HFFc6 (cell line): ENCODE data around the gene CKAP2. TPM values are rescaled to one million over a fixed set of nuclear protein-coding genes. Genes with fewer than 3 reads are reported as not detected.
"Not testable (repeated sequence)": the region's sequence is repeated elsewhere in the genome, so short reads cannot be mapped to it uniquely, and the experiment has no call there.

Experiments used
- DNase-seq: peaks from one replicate; pipeline ENCODE4 v3.0.0-alpha.2; 2018
- H3K27ac Mint-ChIP-seq: 2 replicates; pipeline ENCODE4 v1.8.0; 2020; ENCODE audit warnings: mild to moderate bottlenecking, mixed read lengths
- H3K27me3 Mint-ChIP-seq: 2 replicates; pipeline ENCODE4 v1.8.0; 2021; ENCODE audit warnings: mild to moderate bottlenecking, moderate library complexity, mixed read lengths; ENCODE audit not compliant: insufficient read depth
- H3K36me3 Mint-ChIP-seq: 2 replicates; pipeline ENCODE4 v1.8.0; 2021; ENCODE audit warnings: low read depth, mixed read lengths
- H3K4me1 Mint-ChIP-seq: 2 replicates; pipeline ENCODE4 v1.8.0; 2020; ENCODE audit warnings: low read depth, mixed read lengths
- H3K4me3 Mint-ChIP-seq: 2 replicates; pipeline ENCODE4 v1.8.0; 2020; ENCODE audit warnings: mild to moderate bottlenecking, moderate library complexity, mixed read lengths
- H3K9me3 Mint-ChIP-seq: 2 replicates; pipeline ENCODE4 v1.8.0; 2020; ENCODE audit warnings: mild to moderate bottlenecking, mixed read lengths
- total RNA-seq, 6 experiments: library from RNA; stranded (reverse); fragmentation: NEBNext Ultra II Directional; extraction: Animal tissue kit (Norgen Biotek cat#: 25700); gene quantifications; 2 replicates in 1 of 6; 3 replicates in 5 of 6; pipeline ENCODE4 v1.2.3, GENCODE V29; 2021
- TF ChIP-seq, protein P1 (sequence below): fragments of 200-600 bp; sonication (generic); IDR thresholded peaks from 2 replicates; pipeline ENCODE4 v1.5.0; 2021; ENCODE audit warnings: antibody characterized with exemption, mild to moderate bottlenecking

The CKAP2 gene
- total RNA-seq, 6 experiments from 2014 or later: 39.5 to 87.9 (median 80.8) TPM

DNA sequence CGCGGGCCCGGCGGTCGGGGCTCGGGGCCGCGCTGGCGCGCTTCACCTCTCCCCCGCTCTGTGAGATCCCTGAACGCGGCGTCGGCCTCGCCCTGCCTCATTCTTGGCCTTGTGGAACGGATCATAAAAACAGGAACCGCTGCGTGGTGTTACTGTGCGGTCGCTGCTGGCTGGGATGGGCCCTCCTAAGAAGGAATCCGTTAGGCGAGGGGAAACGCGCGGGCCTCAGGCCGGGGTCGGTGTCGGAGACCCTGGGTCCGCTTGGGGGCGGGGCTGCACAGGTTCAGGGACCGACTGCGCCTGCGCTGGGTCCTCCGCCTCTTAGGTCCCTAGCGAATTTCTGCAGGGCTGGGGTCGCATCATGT is 381 bp downstream of the CKAP2 start:
- H3K27ac Mint-ChIP-seq: peak overlapping the region; percentile 95
- H3K9me3 Mint-ChIP-seq: no peaks in the 10 kb centered on the region
- no peaks in the 10 kb centered on the region for H3K27me3 Mint-ChIP-seq
- peaks cover 73% of the 10 kb centered on the region for H3K4me1 Mint-ChIP-seq
- TF ChIP-seq, protein P1, sequence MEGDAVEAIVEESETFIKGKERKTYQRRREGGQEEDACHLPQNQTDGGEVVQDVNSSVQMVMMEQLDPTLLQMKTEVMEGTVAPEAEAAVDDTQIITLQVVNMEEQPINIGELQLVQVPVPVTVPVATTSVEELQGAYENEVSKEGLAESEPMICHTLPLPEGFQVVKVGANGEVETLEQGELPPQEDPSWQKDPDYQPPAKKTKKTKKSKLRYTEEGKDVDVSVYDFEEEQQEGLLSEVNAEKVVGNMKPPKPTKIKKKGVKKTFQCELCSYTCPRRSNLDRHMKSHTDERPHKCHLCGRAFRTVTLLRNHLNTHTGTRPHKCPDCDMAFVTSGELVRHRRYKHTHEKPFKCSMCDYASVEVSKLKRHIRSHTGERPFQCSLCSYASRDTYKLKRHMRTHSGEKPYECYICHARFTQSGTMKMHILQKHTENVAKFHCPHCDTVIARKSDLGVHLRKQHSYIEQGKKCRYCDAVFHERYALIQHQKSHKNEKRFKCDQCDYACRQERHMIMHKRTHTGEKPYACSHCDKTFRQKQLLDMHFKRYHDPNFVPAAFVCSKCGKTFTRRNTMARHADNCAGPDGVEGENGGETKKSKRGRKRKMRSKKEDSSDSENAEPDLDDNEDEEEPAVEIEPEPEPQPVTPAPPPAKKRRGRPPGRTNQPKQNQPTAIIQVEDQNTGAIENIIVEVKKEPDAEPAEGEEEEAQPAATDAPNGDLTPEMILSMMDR: no peak
- H3K36me3 Mint-ChIP-seq: peaks cover 15% of the 10 kb centered on the region
- H3K4me3 Mint-ChIP-seq: peak overlapping the region; percentile 98
- DNase-seq: peak; percentile 15

DNA sequence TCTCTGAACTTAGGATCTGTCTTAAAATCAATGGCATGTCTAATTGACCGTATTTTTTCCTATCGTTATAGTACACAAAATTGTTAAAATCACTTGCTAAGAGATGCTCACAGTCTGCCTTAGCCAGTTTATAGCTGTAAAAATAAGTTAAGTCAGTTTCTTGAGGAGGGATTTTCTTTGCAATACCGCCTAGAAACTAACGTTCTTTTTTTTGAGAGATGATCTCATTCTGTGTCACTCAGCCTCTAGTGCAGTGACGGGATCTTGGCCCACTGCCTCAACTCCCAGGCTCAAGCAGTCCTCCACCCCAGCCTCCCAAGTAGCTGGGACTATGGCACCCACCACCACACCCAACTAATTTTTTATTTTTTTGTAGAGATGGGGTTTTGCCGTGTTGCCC is 4.4 kb downstream of the CKAP2 start:
- Mint-ChIP-seq H3K27ac (peak overlapping the region; percentile 75), H3K4me1 (peaks cover 72% of the 10 kb centered on the region), H3K27me3 (no peaks in the 10 kb centered on the region), H3K9me3 (no peaks in the 10 kb centered on the region), H3K4me3 (peak overlapping the region; percentile 62), H3K36me3 (peaks cover 37% of the 10 kb centered on the region)
- TF ChIP-seq, protein P1: no peak
- DNase-seq: peak; percentile 60

DNA sequence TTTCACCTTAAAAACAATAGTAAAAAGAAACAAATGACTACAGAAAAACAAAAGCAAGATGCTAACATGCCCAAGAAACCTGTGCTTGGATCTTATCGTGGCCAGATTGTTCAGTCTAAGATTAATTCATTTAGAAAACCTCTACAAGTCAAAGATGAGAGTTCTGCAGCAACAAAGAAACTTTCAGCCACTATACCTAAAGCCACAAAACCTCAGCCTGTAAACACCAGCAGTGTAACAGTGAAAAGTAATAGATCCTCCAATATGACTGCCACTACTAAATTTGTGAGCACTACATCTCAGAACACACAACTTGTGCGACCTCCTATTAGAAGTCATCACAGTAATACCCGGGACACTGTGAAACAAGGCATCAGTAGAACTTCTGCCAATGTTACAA is 6.0 kb downstream of the CKAP2 start:
- peaks cover 68% of the 10 kb centered on the region for H3K4me1 Mint-ChIP-seq
- peak overlapping the region; percentile 25; the same call in 1 of the 2 replicates for H3K4me3 Mint-ChIP-seq
- H3K9me3 Mint-ChIP-seq: no peaks in the 10 kb centered on the region
- H3K27me3 Mint-ChIP-seq: no peaks in the 10 kb centered on the region
- TF ChIP-seq, protein P1: no peak
- peak overlapping the region; percentile 48; the same call in 1 of the 2 replicates for H3K27ac Mint-ChIP-seq
- no peak for DNase-seq
- H3K36me3 Mint-ChIP-seq: peaks cover 42% of the 10 kb centered on the region

DNA sequence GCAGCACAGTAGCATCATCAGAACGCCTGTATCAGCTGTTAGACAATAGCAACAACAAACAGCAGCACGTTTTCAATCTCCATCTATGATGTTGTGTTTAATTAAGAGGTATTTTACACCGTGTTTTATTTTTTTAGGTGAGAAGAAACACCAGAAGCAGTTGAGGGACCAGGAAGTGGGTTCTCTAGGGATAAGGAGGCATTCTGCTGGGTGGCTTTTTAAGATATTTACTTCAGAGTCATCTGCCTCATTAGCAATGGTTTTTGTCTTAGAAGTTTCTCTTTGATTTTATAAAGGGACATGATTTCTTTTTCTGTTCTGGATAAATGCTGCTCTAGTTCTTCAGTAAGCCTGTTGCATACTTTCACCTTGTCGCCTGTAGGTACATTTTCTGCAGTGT is 8.2 kb downstream of the CKAP2 start:
- Mint-ChIP-seq H3K4me3 (no peak overlapping the region), H3K27me3 (no peaks in the 10 kb centered on the region), H3K4me1 (peaks cover 48% of the 10 kb centered on the region)

DNA sequence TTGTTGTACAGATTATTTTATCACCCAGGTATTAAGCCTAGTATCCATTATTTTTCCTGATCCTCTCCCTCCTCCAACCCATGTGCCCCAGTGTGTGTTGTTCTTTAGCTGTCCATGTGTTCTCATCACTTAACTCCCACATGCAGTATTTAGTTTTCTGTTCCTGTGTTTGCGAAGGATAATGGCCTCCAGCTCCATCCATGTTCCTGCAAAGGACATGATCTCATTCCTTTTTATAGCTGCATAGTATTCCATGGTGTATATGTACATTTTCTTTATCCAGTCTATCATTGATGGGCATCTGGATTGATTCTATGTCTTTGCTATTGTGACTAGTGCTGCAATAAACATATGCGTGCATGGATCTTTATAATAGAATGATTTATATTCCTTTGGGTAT is 13.2 kb downstream of the CKAP2 start:
- not testable (repeated sequence) for H3K9me3 Mint-ChIP-seq, H3K4me1 Mint-ChIP-seq, H3K27me3 Mint-ChIP-seq, H3K27ac Mint-ChIP-seq, DNase-seq, H3K4me3 Mint-ChIP-seq
- H3K36me3 Mint-ChIP-seq: peaks cover 60% of the 10 kb centered on the region

More for the DNA sequence above, 8.2 kb downstream of the CKAP2 start:
- TF ChIP-seq, protein P1: no peak
- DNase-seq: no peak
- Mint-ChIP-seq H3K36me3 (peaks cover 45% of the 10 kb centered on the region), H3K9me3 (no peaks in the 10 kb centered on the region), H3K27ac (no peak overlapping the region)

DNA sequence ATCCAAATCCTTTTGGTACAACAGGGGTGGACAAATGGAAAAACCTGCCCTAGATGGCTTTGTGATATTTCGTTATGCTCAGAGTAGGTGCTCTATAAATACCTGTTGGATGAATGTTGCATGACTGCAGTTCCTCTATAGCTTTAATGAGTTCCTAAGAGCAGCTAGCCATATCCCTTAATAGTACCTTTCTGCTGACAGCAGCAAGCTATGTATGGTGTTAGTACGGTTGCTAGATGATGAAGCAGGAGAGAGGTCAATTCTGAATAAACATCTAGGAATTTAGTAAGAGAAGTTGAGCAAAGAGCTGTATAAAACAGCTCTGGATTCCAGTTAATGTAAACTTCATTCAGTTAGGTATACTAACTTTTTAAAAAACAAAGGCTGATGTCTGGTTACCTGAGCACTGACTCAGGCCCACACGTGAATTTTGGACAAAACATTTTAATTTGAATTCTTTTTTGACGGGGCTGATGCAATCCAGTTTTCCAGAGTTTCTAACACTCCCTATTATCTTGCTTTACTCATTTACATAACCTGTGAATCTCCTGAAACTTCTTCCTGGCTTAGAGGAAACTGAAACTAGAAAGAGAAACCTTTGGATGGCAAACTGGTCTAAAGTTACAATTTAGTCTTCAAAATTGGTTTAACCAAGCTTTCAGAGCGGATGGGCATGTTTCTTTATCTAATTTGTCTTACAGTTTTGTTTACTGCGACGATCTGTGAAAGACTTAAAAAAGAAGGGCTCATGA is 25.6 kb downstream of the CKAP2 start:
- not testable (repeated sequence) for H3K4me3 Mint-ChIP-seq, H3K4me1 Mint-ChIP-seq, H3K9me3 Mint-ChIP-seq, H3K36me3 Mint-ChIP-seq, H3K27me3 Mint-ChIP-seq
- peak overlapping the region; percentile 68; the same call in 1 of the 2 replicates for H3K27ac Mint-ChIP-seq
- DNase-seq: peak; percentile 10

DNA sequence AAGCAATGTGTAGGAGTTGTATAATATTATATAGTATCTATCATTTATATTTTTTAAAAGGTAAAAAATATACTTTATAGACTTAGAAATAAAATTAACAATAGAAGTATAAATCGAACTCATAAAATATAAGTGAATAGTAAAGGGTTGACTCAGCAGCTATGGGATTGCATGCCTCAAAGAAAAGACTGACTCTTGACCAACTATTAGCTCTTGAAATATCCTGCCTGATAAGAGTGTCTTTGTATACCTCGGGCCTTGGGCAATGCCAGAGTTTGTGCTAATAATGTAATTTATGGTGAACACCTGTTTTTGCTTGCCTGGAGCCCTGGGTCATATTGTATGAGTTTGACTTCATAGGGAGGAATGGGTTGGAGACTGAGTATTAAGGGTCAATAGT is 31.8 kb downstream of the CKAP2 start:
- not testable (repeated sequence) for DNase-seq

DNA sequence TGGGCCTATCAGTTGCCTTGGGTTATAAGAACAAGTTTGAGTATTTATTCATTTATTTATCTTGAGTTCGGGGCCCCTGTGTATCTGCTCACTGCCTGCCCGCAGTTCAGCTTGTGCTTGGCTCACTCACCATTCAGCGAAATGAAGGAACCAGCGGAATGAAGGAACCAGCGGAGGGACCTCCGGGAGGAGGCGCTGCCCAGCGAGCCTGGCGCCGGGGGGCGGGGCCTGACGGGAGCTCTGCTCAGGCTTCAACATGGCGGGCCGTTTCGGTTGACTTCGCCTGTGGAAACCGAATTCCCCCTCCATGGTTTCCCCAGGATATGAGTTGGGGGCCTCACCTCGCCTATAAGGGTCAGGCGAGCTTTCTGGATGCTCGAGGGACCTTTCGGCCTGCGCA is 33.5 kb downstream of the CKAP2 start:
- H3K27me3 Mint-ChIP-seq, H3K4me1 Mint-ChIP-seq, H3K27ac Mint-ChIP-seq, H3K4me3 Mint-ChIP-seq, DNase-seq, H3K9me3 Mint-ChIP-seq, H3K36me3 Mint-ChIP-seq: not testable (repeated sequence)

More for the DNA sequence above, 31.8 kb downstream of the CKAP2 start:
- not testable (repeated sequence) for H3K4me3 Mint-ChIP-seq, H3K27ac Mint-ChIP-seq, H3K4me1 Mint-ChIP-seq, H3K36me3 Mint-ChIP-seq, H3K27me3 Mint-ChIP-seq, H3K9me3 Mint-ChIP-seq

DNA sequence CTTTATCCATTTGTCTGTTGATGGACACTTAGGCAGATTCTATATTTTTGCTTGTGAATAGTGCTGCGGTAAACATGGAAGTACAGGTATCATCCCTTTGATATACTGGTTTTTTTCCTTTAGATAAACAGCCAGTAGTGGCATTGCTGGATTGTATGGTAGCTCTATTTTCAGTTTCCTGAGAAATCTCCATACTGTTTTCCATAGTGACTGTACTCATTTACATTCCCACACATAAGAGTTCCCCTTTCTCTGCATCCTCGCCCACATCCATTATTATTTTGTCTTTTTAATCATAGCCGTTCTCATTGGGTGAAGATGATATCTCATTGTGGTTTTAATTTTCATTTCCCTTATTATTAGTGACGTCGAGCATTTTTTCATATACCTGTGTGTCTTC is 35.7 kb downstream of the CKAP2 start:
- H3K9me3 Mint-ChIP-seq, DNase-seq, H3K36me3 Mint-ChIP-seq, H3K4me3 Mint-ChIP-seq, H3K27me3 Mint-ChIP-seq, H3K4me1 Mint-ChIP-seq, H3K27ac Mint-ChIP-seq: not testable (repeated sequence)

DNA sequence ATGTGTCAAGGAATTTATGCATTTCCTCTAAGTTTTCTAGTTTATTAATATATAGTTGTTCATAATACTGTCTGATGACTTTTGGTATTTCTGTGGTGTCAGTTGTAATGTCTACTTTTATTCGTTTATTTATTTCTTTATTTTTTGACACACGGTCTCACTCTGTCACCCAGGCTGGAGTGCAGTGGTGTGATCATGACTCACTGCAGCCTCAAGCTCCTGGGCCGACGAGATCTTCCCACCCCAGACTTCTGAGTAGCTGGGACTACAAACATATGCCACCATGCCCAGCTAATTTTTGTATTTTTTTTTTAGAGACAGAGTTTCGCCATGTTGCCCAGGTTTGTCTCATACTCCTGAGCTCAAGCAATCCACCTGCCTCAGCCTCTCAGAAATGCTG is 39.0 kb downstream of the CKAP2 start:
- not testable (repeated sequence) for H3K4me3 Mint-ChIP-seq, H3K27ac Mint-ChIP-seq, H3K27me3 Mint-ChIP-seq, H3K9me3 Mint-ChIP-seq, DNase-seq, H3K36me3 Mint-ChIP-seq, H3K4me1 Mint-ChIP-seq
